Breast epithelium (tissue), 3 donors: ENCODE data around the gene MAPK11.

Source experiments
- CTCF ChIP-seq, 3 donors: fragments of 450-650 bp; IDR thresholded peaks; one replicate each; pipeline ENCODE4 v1.5.1; 2016 to 2017; ENCODE audit warnings: antibody characterized with exemption in 3 of 3, mild to moderate bottlenecking in 3 of 3, moderate library complexity in 3 of 3
- POLR2A ChIP-seq: fragments of 450-650 bp; IDR thresholded peaks from one replicate; pipeline ENCODE4 v1.6.1; 2016; ENCODE audit warnings: antibody characterized with exemption, mild to moderate bottlenecking, moderate library complexity

- TF ChIP-seq POLR2A (no peak), CTCF (IDR thresholded peaks at IDR 0.05) (no peak)
Measured at GRCh38 chr22:50226875-50227165, 43.4 kb downstream of the MAPK11 start.
